Activated T-cell treated with anti-CD3 and anti-CD28 coated beads, Interleukin-2, amount 50 U/mL, for 72 hours (primary cell): ENCODE data around the gene ENPP3. TPM values are rescaled to one million over a fixed set of nuclear protein-coding genes. Genes with fewer than 3 reads are reported as not detected.
A peak's percentile ranks its signal among the peaks of the same experiment; 100 is the strongest.

ENCODE experiments used
- ATAC-seq, 2 donors: fragments of 150-1000 bp; cut with Tn5 transposase; replicated peaks in 1 of 2; 2 replicates each; pipeline ENCODE4 v1.10.0; 2021; ENCODE audit warnings: moderate library complexity in 2 of 2, mild to moderate bottlenecking in 1 of 2
- DNase-seq, 2 donors: peaks; one replicate each; pipeline ENCODE4 v3.0.0; 2021 to 2022; ENCODE audit warnings: mixed read lengths in 1 of 2
- H3K27ac Mint-ChIP-seq: one replicate; pipeline ENCODE4 v1.8.0; 2022; ENCODE audit warnings: mild to moderate bottlenecking, moderate library complexity, mixed read lengths
- H3K27me3 Mint-ChIP-seq: one replicate; pipeline ENCODE4 v1.8.0; 2022; ENCODE audit warnings: low read depth, mixed read lengths
- H3K36me3 Mint-ChIP-seq, 2 donors: one replicate each; pipeline ENCODE4 v1.8.0; 2022; ENCODE audit warnings: mixed read lengths in 2 of 2, mild to moderate bottlenecking in 1 of 2; ENCODE audit not compliant: insufficient read depth in 2 of 2
- H3K4me1 Mint-ChIP-seq: one replicate; pipeline ENCODE4 v1.8.0; 2022; ENCODE audit warnings: low read depth, mixed read lengths
- H3K4me3 Mint-ChIP-seq, 2 donors: one replicate each; pipeline ENCODE4 v1.8.0; 2022; ENCODE audit warnings: mild to moderate bottlenecking in 2 of 2, mixed read lengths in 2 of 2, moderate library complexity in 2 of 2
- H3K9me3 Mint-ChIP-seq, 2 donors: one replicate each; pipeline ENCODE4 v1.8.0; 2022; ENCODE audit warnings: mixed read lengths in 2 of 2
- total RNA-seq, 2 donors: library from RNA; stranded (reverse); gene quantifications; one replicate each; pipeline ENCODE4 v1.2.3, GENCODE V29; 2022

Gene ENPP3
- 1 to 10 TPM; 3.6 to 7.4 TPM for total RNA-seq

DNA sequence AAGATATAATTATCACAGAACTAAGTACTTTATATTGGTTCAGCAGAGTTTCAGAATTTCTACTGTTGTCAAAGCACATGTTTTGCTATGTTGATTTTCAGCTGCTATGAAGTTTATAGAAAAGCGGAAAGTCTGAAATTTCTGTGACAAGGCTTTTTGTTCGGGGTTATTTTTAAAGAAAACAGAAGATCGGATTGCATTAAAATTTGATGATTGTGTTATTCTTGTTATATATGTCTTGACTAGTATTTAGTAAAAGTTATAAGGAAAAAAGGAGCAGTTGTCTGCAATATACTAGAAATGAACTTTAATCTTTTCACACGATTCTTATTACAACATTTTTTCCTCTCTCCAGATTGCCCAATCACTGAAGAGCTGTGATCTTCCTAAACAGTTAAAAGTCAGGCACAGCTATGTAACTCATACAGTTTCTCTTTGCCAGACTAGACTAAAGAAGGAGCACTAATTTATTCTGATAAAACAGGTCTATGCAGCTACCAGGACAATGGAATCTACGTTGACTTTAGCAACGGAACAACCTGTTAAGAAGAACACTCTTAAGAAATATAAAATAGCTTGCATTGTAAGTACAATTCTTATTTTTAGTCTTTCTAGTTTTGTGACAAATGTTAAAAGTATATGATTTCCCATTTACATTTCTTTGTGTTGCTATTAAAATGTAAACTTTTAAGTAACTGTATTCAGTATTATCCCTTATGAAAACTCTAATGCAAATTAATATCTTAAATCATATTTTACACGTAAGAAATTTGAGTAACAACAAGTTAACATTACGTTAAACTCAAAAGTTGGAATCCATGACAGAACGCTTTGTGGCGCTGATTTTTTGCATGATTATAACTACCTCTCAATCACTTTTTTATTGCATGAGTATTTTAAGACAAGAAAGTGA is at the start of gene ENPP3:
TSS of gene ENPP3 (plus strand) at position 423 of the 913 bp plus-strand sequence. CDS start at position 506, 83 bp downstream.
- H3K36me3 Mint-ChIP-seq: peaks cover 4% of the 10 kb centered on the region in 2 donors
- peak within 1 kb of the TSS; percentile 23 to 45 for H3K4me3 Mint-ChIP-seq
- H3K27ac Mint-ChIP-seq: peak within 1 kb of the TSS; percentile 67

DNA sequence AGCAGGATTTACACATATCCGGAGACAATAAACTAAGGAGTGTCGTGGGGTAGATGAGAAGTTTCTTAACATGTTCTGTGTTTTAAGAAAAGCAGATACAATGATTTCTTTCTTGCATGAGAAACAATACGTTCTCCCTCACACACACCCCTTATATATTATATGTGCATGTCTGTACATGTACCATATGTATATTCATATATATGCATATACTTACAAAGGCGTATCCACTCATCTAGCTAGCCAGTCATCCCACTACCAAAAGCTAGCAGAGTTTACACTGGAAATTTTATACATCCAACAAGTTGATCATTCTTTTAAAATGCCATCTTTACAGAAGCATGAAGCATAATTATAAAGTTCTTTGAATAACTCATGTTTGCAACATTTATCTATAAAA is 49.2 kb upstream of the ENPP3 start:
- Mint-ChIP-seq H3K36me3 (peaks cover 4 to 32% of the 10 kb centered on the region in 2 donors), H3K4me1 (no peaks in the 10 kb centered on the region), H3K27ac (no peak overlapping the region), H3K27me3 (no peaks in the 10 kb centered on the region), H3K4me3 (no peak overlapping the region), H3K9me3 (no peaks in the 10 kb centered on the region)
- ATAC-seq: no peak
- DNase-seq: no peak

More for the DNA sequence above, at the start of gene ENPP3:
- Mint-ChIP-seq H3K4me1 (peaks cover 7% of the 10 kb centered on the region), H3K9me3 (no peaks in the 10 kb centered on the region), H3K27me3 (no peaks in the 10 kb centered on the region)
- no peak for ATAC-seq
- DNase-seq: no peak

DNA sequence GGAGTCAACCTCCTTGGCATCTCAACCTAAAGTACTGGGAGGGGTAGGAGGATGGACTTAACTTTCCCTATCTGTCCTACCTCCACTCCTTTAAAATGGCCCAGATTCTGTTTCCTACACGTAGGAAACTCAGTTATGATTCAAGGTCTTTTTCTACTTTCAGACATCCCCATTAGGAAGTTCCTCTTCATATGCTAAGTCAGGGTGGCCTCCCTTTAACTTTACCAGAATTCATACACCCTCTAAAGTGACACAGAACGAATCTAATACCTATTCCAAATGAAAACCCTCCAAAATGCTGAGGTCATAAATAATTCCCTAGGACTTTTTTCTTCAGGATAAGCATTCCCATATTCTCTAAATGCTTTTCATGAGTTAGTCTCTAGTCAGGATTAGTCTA is 48.5 kb upstream of the ENPP3 start:
- ATAC-seq (no peak), DNase-seq (no peak)
- H3K27me3 Mint-ChIP-seq: no peaks in the 10 kb centered on the region
- peaks cover 5 to 32% of the 10 kb centered on the region in 2 donors for H3K36me3 Mint-ChIP-seq
- peak overlapping the region; percentile 69 for H3K27ac Mint-ChIP-seq
- H3K9me3 Mint-ChIP-seq: no peaks in the 10 kb centered on the region
- no peaks in the 10 kb centered on the region for H3K4me1 Mint-ChIP-seq
- H3K4me3 Mint-ChIP-seq: no peak overlapping the region

DNA sequence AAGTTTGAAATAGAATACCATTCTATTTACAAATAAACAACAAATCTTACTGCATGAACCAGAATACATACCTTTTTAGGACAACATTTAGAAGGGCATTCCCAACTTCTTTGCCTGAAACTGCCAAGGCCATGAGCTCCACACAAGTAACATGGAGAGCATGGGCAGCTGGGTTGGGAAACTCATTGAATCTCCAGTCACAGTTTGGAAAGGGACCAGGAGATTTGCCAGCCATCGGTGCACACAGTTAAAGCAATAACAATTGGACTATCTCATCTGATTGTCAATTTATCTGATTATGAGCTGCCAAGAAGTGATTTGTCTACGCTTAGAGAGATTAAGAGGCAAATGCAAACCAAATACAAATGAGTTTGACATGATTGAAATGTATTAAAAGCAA is 44.2 kb upstream of the ENPP3 start:
- H3K4me1 Mint-ChIP-seq: no peaks in the 10 kb centered on the region
- H3K36me3 Mint-ChIP-seq: peaks cover 7 to 35% of the 10 kb centered on the region in 2 donors
- H3K4me3 Mint-ChIP-seq: no peak overlapping the region
- no peak for ATAC-seq
- H3K27ac Mint-ChIP-seq: no peak overlapping the region
- H3K27me3 Mint-ChIP-seq: no peaks in the 10 kb centered on the region
- H3K9me3 Mint-ChIP-seq: no peaks in the 10 kb centered on the region
- no peak for DNase-seq

DNA sequence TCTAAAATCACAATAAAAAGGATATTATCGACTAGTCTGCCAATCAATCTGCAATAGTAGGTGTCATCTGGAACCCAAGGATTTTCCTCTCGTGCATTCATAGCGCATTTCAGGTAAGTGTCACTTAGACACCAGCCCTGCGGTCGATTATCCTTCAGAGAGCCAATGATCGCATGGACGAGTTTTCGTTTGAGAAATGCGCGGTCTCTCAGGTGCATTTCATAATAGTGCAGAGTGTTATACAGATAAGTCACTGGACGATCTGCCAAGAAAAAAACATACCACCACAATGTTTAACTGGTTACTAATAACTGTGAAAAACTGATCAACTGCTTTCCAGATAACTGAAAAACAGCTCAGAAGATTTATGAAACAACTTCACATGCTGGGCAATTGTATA is 43.0 kb upstream of the ENPP3 start:
- H3K36me3 Mint-ChIP-seq: peaks cover 6 to 28% of the 10 kb centered on the region in 2 donors
- H3K4me1 Mint-ChIP-seq: no peaks in the 10 kb centered on the region
- no peak overlapping the region for H3K27ac Mint-ChIP-seq
- no peak for ATAC-seq
- H3K4me3 Mint-ChIP-seq: no peak overlapping the region
- no peak for DNase-seq
- H3K27me3 Mint-ChIP-seq: no peaks in the 10 kb centered on the region
- H3K9me3 Mint-ChIP-seq: no peaks in the 10 kb centered on the region

DNA sequence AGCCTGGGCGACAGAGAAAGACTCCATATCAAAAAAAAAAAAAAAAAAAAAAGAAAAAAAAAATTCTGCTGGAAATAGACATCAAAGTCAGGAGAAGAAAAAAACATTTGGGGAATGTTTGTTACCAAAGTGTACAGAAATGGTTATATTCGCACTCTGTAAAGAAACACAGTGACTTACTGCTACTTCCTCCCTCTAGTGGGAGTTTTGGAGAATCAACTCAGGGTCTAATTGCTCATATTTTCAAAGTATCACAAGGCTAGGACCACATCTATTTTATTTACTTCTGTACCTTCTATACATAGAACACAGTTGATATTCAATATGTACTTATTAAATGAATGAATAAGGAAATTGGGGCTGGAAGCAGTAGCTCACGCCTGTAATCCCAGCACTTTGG is 39.7 kb upstream of the ENPP3 start:
- DNase-seq: no peak
- peaks cover 8 to 21% of the 10 kb centered on the region in 2 donors for H3K36me3 Mint-ChIP-seq
- no peak overlapping the region for H3K4me3 Mint-ChIP-seq

DNA sequence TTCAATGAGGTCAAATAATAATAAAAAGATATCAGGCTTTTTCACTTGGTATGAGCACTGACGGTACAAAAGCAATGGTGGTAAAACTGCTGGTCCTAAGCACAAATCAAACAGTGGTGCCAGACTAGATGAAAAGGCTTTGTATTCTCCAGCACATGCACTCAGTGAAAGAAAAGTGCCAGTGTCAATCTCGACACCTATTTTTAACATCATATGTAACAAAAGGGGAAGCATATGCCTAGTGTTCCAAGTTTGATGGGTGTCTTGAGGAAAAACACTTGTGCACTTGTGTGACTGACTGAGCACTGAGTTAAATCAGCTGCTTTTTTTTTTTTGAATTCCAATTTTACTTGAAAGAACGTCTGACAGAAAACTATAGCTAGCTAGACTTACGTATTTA is 36.4 kb upstream of the ENPP3 start:
- Mint-ChIP-seq H3K27me3 (no peaks in the 10 kb centered on the region), H3K9me3 (no peaks in the 10 kb centered on the region), H3K4me1 (no peaks in the 10 kb centered on the region), H3K36me3 (peaks cover 2 to 18% of the 10 kb centered on the region in 2 donors), H3K27ac (no peak overlapping the region), H3K4me3 (no peak overlapping the region)
- DNase-seq (no peak), ATAC-seq (no peak)

More for the DNA sequence above, 39.7 kb upstream of the ENPP3 start:
- Mint-ChIP-seq H3K27ac (no peak overlapping the region), H3K27me3 (no peaks in the 10 kb centered on the region), H3K9me3 (no peaks in the 10 kb centered on the region), H3K4me1 (no peaks in the 10 kb centered on the region)
- ATAC-seq: no peak

DNA sequence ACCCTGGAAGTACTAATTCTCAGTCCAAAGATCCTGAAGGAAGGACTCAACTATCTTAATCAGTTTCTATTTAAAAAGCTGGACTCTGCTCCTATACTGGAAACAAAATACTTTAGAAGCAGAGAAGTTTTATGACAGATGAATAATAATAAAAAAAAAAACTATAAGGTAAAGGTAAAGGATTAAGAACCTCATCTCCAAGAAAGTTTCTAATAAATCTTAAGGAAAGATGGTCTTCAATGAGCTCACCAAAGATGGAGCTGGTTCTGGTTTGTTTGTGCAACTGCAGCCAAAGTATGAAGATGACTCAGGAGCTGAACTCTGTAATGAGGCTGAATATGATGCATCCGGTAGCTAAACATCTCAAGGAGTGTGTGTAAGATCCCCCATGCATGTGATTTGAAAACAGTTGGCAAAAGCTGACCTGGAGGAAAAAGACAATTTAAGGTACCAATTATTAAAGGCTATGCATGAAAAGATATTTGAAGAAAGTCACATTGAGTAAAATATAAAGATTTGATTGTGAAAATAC is 34.3 kb upstream of the ENPP3 start:
- H3K36me3 Mint-ChIP-seq: peaks cover 2 to 14% of the 10 kb centered on the region in 2 donors
- H3K4me3 Mint-ChIP-seq: no peak overlapping the region

DNA sequence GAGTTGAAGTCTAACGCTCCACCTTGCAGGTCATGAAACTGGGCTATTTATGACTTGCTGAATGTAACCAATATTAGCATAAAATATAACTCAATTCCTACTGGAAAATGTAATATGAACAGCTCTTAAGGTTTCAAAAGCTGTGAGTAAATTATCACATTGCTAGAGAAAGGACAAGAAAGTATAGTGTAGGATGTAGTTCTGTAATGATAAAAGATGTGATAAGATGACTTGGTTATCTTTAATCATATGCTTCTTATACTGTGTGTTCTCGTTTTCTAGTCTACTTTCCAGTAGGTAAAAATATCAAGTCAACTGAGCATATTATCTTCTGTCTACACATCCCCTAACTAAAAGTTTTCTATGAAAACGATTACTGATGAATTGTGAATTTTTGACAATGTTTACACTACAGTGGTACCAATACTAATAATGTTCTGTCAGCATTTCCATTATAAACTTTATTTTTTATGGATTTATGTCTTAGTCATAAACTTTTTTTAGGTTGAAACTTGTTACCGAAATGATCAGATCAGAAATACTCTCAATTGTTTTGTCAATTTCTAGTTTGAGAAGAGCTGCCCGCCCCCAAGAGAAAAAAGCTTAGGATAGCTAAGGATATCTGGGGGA is 23.7 kb upstream of the ENPP3 start:
- H3K4me3 Mint-ChIP-seq: no peak overlapping the region
- ATAC-seq: peak in 1 of 2 donors; percentile 25
- no peaks in the 10 kb centered on the region for H3K4me1 Mint-ChIP-seq
- peak overlapping the region; percentile 33 for H3K27ac Mint-ChIP-seq
- H3K9me3 Mint-ChIP-seq: no peaks in the 10 kb centered on the region
- no peaks in the 10 kb centered on the region for H3K27me3 Mint-ChIP-seq
- H3K36me3 Mint-ChIP-seq: peaks cover 6 to 21% of the 10 kb centered on the region in 2 donors
- DNase-seq: no peak

More for the DNA sequence above, 34.3 kb upstream of the ENPP3 start:
- ATAC-seq: no peak
- Mint-ChIP-seq H3K27ac (no peak overlapping the region), H3K9me3 (no peaks in the 10 kb centered on the region), H3K4me1 (no peaks in the 10 kb centered on the region), H3K27me3 (no peaks in the 10 kb centered on the region)
- no peak for DNase-seq

DNA sequence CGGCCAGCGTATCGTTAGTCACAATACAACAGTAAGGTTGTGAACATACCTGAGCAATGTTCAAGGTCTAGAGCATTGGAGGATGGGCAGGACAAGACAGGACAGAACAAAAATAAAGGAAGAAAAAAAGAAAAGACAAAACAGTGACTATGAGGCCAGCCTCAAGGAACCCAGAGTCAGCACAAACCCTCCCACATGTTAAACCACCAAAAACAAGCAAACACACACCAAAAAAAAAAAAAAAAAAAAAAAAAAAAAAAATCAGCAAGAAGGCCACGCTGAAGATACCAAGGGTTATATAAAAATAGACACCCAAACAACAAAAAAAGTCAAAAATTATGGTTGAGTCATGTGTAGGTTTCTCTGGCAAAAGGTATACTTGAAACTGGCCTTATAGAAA is 21.8 kb upstream of the ENPP3 start:
- no peaks in the 10 kb centered on the region for H3K9me3 Mint-ChIP-seq
- no peaks in the 10 kb centered on the region for H3K4me1 Mint-ChIP-seq

DNA sequence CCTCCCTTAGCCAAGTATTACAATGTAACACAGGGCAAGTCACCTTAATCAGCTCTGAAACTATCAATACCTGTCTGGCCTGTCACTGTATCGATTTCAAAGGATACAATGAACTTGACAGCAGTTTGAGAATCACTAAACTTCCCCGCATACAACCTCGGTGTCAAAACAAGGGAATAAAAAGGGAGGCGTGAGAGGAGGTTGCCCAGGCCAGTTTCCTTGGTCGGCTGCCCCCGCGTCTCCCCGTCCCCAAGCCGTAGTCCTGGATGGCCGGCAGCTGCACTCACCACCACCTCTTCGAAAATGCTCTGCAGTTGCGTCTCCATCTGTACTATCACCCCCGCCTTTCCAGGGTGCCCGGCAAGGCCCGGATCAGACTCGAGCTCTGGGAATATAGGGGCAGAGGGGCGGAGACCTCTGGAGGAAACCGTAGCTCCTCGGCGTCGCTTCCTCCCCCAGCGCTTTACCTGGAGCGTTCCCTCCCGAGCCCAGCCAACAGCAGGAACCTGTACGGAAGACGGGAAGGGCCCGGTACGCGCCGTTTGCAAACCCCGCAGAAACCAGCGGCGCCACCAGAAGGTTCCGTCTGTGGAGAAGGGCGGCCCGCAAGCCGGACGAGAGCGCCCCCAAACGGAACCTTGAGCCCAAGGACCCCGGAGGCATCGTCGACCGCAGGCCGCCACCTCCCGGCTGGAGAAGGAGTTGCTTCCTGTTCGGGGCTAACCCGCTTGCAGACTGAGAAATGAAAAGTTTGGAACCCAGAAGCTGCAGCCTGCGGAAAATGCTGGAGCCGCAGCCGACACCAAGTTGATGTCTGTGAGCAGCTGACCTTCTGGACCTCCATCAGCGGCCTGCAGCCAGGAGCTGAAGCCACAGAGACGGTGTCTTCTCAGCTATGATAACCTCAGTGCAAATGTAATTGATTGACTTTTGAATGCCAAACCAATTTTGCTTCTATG is 9.1 kb upstream of the ENPP3 start, which contains the start of gene MED23:
TSS of gene MED23 (minus strand) at position 519 of the 959 bp plus-strand sequence. CDS start at position 326, 193 bp downstream.
- peak within 1 kb of the TSS; percentile 98 for H3K27ac Mint-ChIP-seq
- H3K27me3 Mint-ChIP-seq: no peaks in the 10 kb centered on the region
- no peaks in the 10 kb centered on the region for H3K9me3 Mint-ChIP-seq
- peak within 1 kb of the TSS; percentile 98 to 100 for H3K4me3 Mint-ChIP-seq
- peaks cover 4 to 7% of the 10 kb centered on the region in 2 donors for H3K36me3 Mint-ChIP-seq
- DNase-seq (peak; percentile 95 to 97), ATAC-seq (peak; percentile 84 to 86)
- H3K4me1 Mint-ChIP-seq: peaks cover 48% of the 10 kb centered on the region

More for the DNA sequence above, 21.8 kb upstream of the ENPP3 start:
- DNase-seq (no peak), ATAC-seq (no peak)
- Mint-ChIP-seq H3K27me3 (no peaks in the 10 kb centered on the region), H3K4me3 (no peak overlapping the region), H3K27ac (no peak overlapping the region), H3K36me3 (peaks cover 2 to 17% of the 10 kb centered on the region in 2 donors)

DNA sequence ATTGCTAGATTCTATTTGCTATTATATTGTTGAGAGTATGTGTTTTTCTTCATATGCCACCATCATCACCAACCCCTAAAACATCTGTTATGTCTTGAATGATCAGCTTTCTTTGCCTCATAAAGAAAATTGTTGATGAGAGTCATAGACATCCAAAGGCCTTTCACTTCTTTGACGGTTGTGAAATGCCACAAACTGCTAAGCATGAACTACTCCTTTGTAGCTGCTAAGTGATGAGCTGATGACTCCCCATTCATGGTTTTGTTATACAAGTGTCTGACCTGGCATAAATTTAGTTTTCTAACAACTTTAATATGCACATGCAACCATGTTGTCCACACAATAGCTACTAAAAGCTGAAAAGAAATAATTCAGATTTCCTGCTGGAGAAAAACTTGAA is 8.4 kb upstream of the ENPP3 start:
- DNase-seq: no peak
- H3K9me3 Mint-ChIP-seq: no peaks in the 10 kb centered on the region
- H3K4me3 Mint-ChIP-seq: peak overlapping the region; percentile 98 to 100
- H3K36me3 Mint-ChIP-seq: peaks cover 0 to 4% of the 10 kb centered on the region in 2 donors
- peaks cover 48% of the 10 kb centered on the region for H3K4me1 Mint-ChIP-seq
- H3K27ac Mint-ChIP-seq: peak overlapping the region; percentile 96
- ATAC-seq: peak; percentile 39 to 49
- no peaks in the 10 kb centered on the region for H3K27me3 Mint-ChIP-seq
